ENCODE results near the gene DNAH12. TPM values are rescaled to one million over a fixed set of nuclear protein-coding genes. Genes with fewer than 3 reads are reported as not detected.
"Not testable (repeated sequence)": the region's sequence is repeated elsewhere in the genome, so short reads cannot be mapped to it uniquely, and the experiment has no call there.

The DNAH12 gene
- total RNA-seq, 5 donors from 2014 or later (not counting 1 experiment from before 2014, with no cell fraction given), result 0.12 to 0.39 (median 0.25) TPM

GRCh38 chr3:57365089-57365488, 179.1 kb downstream of the DNAH12 start:
- not testable (repeated sequence) for DNase-seq, H3K36me3 Mint-ChIP-seq, H3K4me3 Mint-ChIP-seq

GRCh38 chr3:57356275-57356674, 187.9 kb downstream of the DNAH12 start:
- CTCF ChIA-PET; H3K4me1 Mint-ChIP-seq; H3K36me3 Mint-ChIP-seq; H3K27me3 ChIP-seq (replicated peaks in 1 of 2; ENCODE audit: control insufficient read depth in 2 of 2, extremely low read depth in 1 of 2, insufficient read depth in 2 of 2, low read length in 1 of 2); DNase-seq; H3K4me3 ChIP-seq (ENCODE audit: control insufficient read depth in 1 of 2, extremely low read depth in 1 of 2, low read length in 1 of 2); H3K4me1 ChIP-seq (ENCODE audit: control insufficient read depth in 1 of 2, extremely low read depth in 1 of 2, insufficient read depth in 2 of 2, low read length in 2 of 2); H3K9me3 ChIP-seq; H3K27ac Mint-ChIP-seq; H3K27me3 Mint-ChIP-seq; H3K27ac ChIP-seq (ENCODE audit: low read length); POLR2A ChIA-PET; H3K4me3 Mint-ChIP-seq; H3K36me3 ChIP-seq (ENCODE audit: control insufficient read depth in 2 of 2, extremely low read depth in 1 of 2, insufficient read depth in 1 of 2, low read length in 1 of 2); ATAC-seq (replicated peaks in 1 of 4); H3K9me3 Mint-ChIP-seq: not testable (repeated sequence)
- no CpG with 5 or more reads among the region's 1 CpG for WGBS (ENCODE audit: insufficient coverage)

More at GRCh38 chr3:57365089-57365488, 179.1 kb downstream of the DNAH12 start:
- peaks cover 15 to 16% of the 10 kb centered on the region in 2 donors for H3K27me3 Mint-ChIP-seq
- CTCF ChIA-PET; H3K27me3 ChIP-seq (replicated peaks in 1 of 2; ENCODE audit: control insufficient read depth in 2 of 2, extremely low read depth in 1 of 2, insufficient read depth in 2 of 2, low read length in 1 of 2); H3K4me1 ChIP-seq (ENCODE audit: control insufficient read depth in 1 of 2, extremely low read depth in 1 of 2, insufficient read depth in 2 of 2, low read length in 2 of 2); H3K4me3 ChIP-seq (ENCODE audit: control insufficient read depth in 1 of 2, extremely low read depth in 1 of 2, low read length in 1 of 2); ATAC-seq (replicated peaks in 1 of 4); H3K9me3 Mint-ChIP-seq; H3K27ac Mint-ChIP-seq; H3K9me3 ChIP-seq; H3K36me3 ChIP-seq (ENCODE audit: control insufficient read depth in 2 of 2, extremely low read depth in 1 of 2, insufficient read depth in 1 of 2, low read length in 1 of 2); POLR2A ChIA-PET; H3K4me1 Mint-ChIP-seq; H3K27ac ChIP-seq (ENCODE audit: low read length): not testable (repeated sequence)
- no CpG with 5 or more reads among the region's 2 CpGs for WGBS (ENCODE audit: insufficient coverage)

- peaks cover 5 to 8% (median 7%) of the 10 kb centered on the region in 3 donors for H3K4me1 Mint-ChIP-seq
- Histone ChIP-seq H3K36me3 (ENCODE audit: control insufficient read depth in 2 of 2, extremely low read depth in 1 of 2, insufficient read depth in 1 of 2, low read length in 1 of 2) (no peaks in the 10 kb centered on the region), H3K27me3 (replicated peaks in 1 of 2; ENCODE audit: control insufficient read depth in 2 of 2, extremely low read depth in 1 of 2, insufficient read depth in 2 of 2, low read length in 1 of 2) (peaks cover 0 to 3% of the 10 kb centered on the region in 2 experiments), H3K9me3 (no peaks in the 10 kb centered on the region), H3K4me3 (ENCODE audit: control insufficient read depth in 1 of 2, extremely low read depth in 1 of 2, low read length in 1 of 2) (no peak overlapping the region), H3K27ac (ENCODE audit: low read length) (no peak overlapping the region), H3K4me1 (ENCODE audit: control insufficient read depth in 1 of 2, extremely low read depth in 1 of 2, insufficient read depth in 2 of 2, low read length in 2 of 2) (peaks cover 0 to 3% of the 10 kb centered on the region in 2 experiments)
- ATAC-seq (replicated peaks in 1 of 4) (peak in 1 of 4 experiments; percentile 54), DNase-seq (no peak)
- CTCF ChIA-PET, result no interaction called here
- H3K4me3 Mint-ChIP-seq, result no peak overlapping the region
- H3K27me3 Mint-ChIP-seq, result no peaks in the 10 kb centered on the region
- H3K27ac Mint-ChIP-seq, result no peak overlapping the region
- 55% methylated on average over 1 of the region's 1 CpG for WGBS (ENCODE audit: insufficient coverage)
- no peaks in the 10 kb centered on the region for H3K36me3 Mint-ChIP-seq
- H3K9me3 Mint-ChIP-seq, result no peaks in the 10 kb centered on the region
- POLR2A ChIA-PET, result no interaction called here
Observed at GRCh38 chr3:57354768-57355167, 189.4 kb downstream of the DNAH12 start.

- no CpG with 5 or more reads among the region's 1 CpG for WGBS (ENCODE audit: insufficient coverage)
- Mint-ChIP-seq H3K27me3 (peaks cover 5 to 6% of the 10 kb centered on the region in 2 donors), H3K4me3 (no peak overlapping the region), H3K27ac (no peak overlapping the region), H3K9me3 (peaks cover 0 to 5% (median 0%) of the 10 kb centered on the region in 3 donors), H3K36me3 (no peaks in the 10 kb centered on the region), H3K4me1 (peaks cover 5 to 8% (median 7%) of the 10 kb centered on the region in 3 donors)
- DNase-seq (no peak), ATAC-seq (replicated peaks in 1 of 4) (no peak)
- H3K36me3 ChIP-seq (ENCODE audit: control insufficient read depth in 2 of 2, extremely low read depth in 1 of 2, insufficient read depth in 1 of 2, low read length in 1 of 2), result no peaks in the 10 kb centered on the region
- no peak overlapping the region for H3K4me3 ChIP-seq (ENCODE audit: control insufficient read depth in 1 of 2, extremely low read depth in 1 of 2, low read length in 1 of 2)
- CTCF ChIA-PET, result no interaction called here
- peaks cover 0 to 3% of the 10 kb centered on the region in 2 experiments for H3K4me1 ChIP-seq (ENCODE audit: control insufficient read depth in 1 of 2, extremely low read depth in 1 of 2, insufficient read depth in 2 of 2, low read length in 2 of 2)
- no peaks in the 10 kb centered on the region for H3K9me3 ChIP-seq
- H3K27ac ChIP-seq (ENCODE audit: low read length), result no peak overlapping the region
- no peaks in the 10 kb centered on the region for H3K27me3 ChIP-seq (replicated peaks in 1 of 2; ENCODE audit: control insufficient read depth in 2 of 2, extremely low read depth in 1 of 2, insufficient read depth in 2 of 2, low read length in 1 of 2)
- POLR2A ChIA-PET, result no interaction called here
Observed at GRCh38 chr3:57350271-57350670, 193.9 kb downstream of the DNAH12 start.

GRCh38 chr3:57339071-57339642, 205.0 kb downstream of the DNAH12 start:
- H3K9me3 ChIP-seq; H3K36me3 ChIP-seq (ENCODE audit: control insufficient read depth in 2 of 2, extremely low read depth in 1 of 2, insufficient read depth in 1 of 2, low read length in 1 of 2); ATAC-seq (replicated peaks in 1 of 4); DNase-seq; H3K27me3 ChIP-seq (replicated peaks in 1 of 2; ENCODE audit: control insufficient read depth in 2 of 2, extremely low read depth in 1 of 2, insufficient read depth in 2 of 2, low read length in 1 of 2); H3K4me3 Mint-ChIP-seq; H3K9me3 Mint-ChIP-seq; H3K4me1 Mint-ChIP-seq; H3K27ac ChIP-seq (ENCODE audit: low read length); H3K27ac Mint-ChIP-seq; H3K4me3 ChIP-seq (ENCODE audit: control insufficient read depth in 1 of 2, extremely low read depth in 1 of 2, low read length in 1 of 2); H3K36me3 Mint-ChIP-seq; POLR2A ChIA-PET; H3K4me1 ChIP-seq (ENCODE audit: control insufficient read depth in 1 of 2, extremely low read depth in 1 of 2, insufficient read depth in 2 of 2, low read length in 2 of 2): not testable (repeated sequence)
- peaks cover 6 to 20% of the 10 kb centered on the region in 2 donors for H3K27me3 Mint-ChIP-seq
- CTCF ChIA-PET, result interaction anchor here in 1 of 2 donors (0.6 kb wide), 1 partner anchor 153 kb away, joined by 3 read pairs; no protein-coding TSS in a partner anchor
- no CpG with 5 or more reads among the region's 7 CpGs for WGBS (ENCODE audit: insufficient coverage)

GRCh38 chr3:57338272-57339070, 205.7 kb downstream of the DNAH12 start:
- 90% methylated on average over 33 of the region's 40 CpGs for WGBS (ENCODE audit: insufficient coverage)
- H3K4me3 Mint-ChIP-seq; H3K4me1 ChIP-seq (ENCODE audit: control insufficient read depth in 1 of 2, extremely low read depth in 1 of 2, insufficient read depth in 2 of 2, low read length in 2 of 2); ATAC-seq (replicated peaks in 1 of 4); DNase-seq; H3K27ac Mint-ChIP-seq; H3K27me3 ChIP-seq (replicated peaks in 1 of 2; ENCODE audit: control insufficient read depth in 2 of 2, extremely low read depth in 1 of 2, insufficient read depth in 2 of 2, low read length in 1 of 2); CTCF ChIA-PET; H3K36me3 Mint-ChIP-seq; H3K9me3 Mint-ChIP-seq; H3K9me3 ChIP-seq; H3K36me3 ChIP-seq (ENCODE audit: control insufficient read depth in 2 of 2, extremely low read depth in 1 of 2, insufficient read depth in 1 of 2, low read length in 1 of 2); H3K4me3 ChIP-seq (ENCODE audit: control insufficient read depth in 1 of 2, extremely low read depth in 1 of 2, low read length in 1 of 2); H3K4me1 Mint-ChIP-seq; H3K27ac ChIP-seq (ENCODE audit: low read length); POLR2A ChIA-PET: not testable (repeated sequence)
- H3K27me3 Mint-ChIP-seq, result peaks cover 4 to 20% of the 10 kb centered on the region in 2 donors
